K562 (cell line): ENCODE measurements around the gene TMEM39B. TPM values are rescaled to one million over a fixed set of nuclear protein-coding genes. Genes with fewer than 3 reads are reported as not detected.

ENCODE experiments used
- ATF4 ChIP-seq: fragments of 450-650 bp; formaldehyde crosslinking; IDR thresholded peaks from 2 replicates; pipeline ENCODE4 v1.4.0; 2022; ENCODE audit warnings: mild to moderate bottlenecking, moderate library complexity
- CEBPB ChIP-seq: fragments of 450-650 bp; IDR thresholded peaks from 2 replicates; pipeline ENCODE4 v1.6.1; 2016; ENCODE audit warnings: missing genetic modification characterization, missing compliant biosample characterization
- CEBPG ChIP-seq, 3 experiments: fragments of 200-800 bp in 1 of 3; sonication (Bioruptor generic) in 1 of 3; sonication (generic) in 1 of 3; formaldehyde crosslinking in 1 of 3; IDR thresholded peaks in 2 of 3; conservative IDR thresholded peaks in 1 of 3; 2 replicates each; pipeline versions ENCODE4 v1.6.1 to v1.8.0; 2016 to 2022; ENCODE audit warnings: missing compliant biosample characterization in 2 of 3, missing genetic modification characterization in 2 of 3, mild to moderate bottlenecking in 1 of 3, missing genetic modification reagents in 1 of 3
- ELF4 ChIP-seq: fragments of 450-650 bp; formaldehyde crosslinking; IDR thresholded peaks from 2 replicates; pipeline ENCODE4 v1.4.0; 2022; ENCODE audit warnings: missing genetic modification characterization
- EZH2 ChIP-seq: IDR thresholded peaks from 2 replicates; pipeline ENCODE4 v1.6.1; 2012; ENCODE audit warnings: low read depth, mild to moderate bottlenecking, inconsistent platforms, low read length, borderline replicate concordance
- FOXO4 ChIP-seq: fragments of 450-650 bp; formaldehyde crosslinking; IDR thresholded peaks from 2 replicates; pipeline ENCODE4 v1.4.0; 2020; ENCODE audit warnings: mild to moderate bottlenecking, moderate library complexity
- GATAD2B ChIP-seq: fragments of 450-650 bp; IDR thresholded peaks from 2 replicates; pipeline ENCODE4 v1.6.1; 2017; ENCODE audit warnings: mild to moderate bottlenecking, borderline replicate concordance
- GTF2F1 ChIP-seq: IDR thresholded peaks from 2 replicates; pipeline ENCODE4 v1.6.1; 2011; ENCODE audit warnings: low read depth, low read length, improper control_type of control experiment
- NR2C1 ChIP-seq, 2 experiments: fragments of 450-650 bp; IDR thresholded peaks; 2 replicates each; pipeline ENCODE4 v1.6.1; 2017; ENCODE audit warnings: mild to moderate bottlenecking in 2 of 2, antibody characterized with exemption in 1 of 2, inconsistent platforms in 1 of 2, missing compliant biosample characterization in 1 of 2, missing genetic modification characterization in 1 of 2
- PHTF2 ChIP-seq: fragments of 250-450 bp; sonication (Bioruptor Pico); IDR thresholded peaks from 2 replicates; pipeline ENCODE4 v1.5.0; 2021; ENCODE audit warnings: mild to moderate bottlenecking
- POLR2G ChIP-seq: fragments of 200-400 bp; formaldehyde crosslinking; IDR thresholded peaks from 2 replicates; pipeline ENCODE4 v1.6.1; 2017; ENCODE audit warnings: low read depth, mild to moderate bottlenecking, antibody characterized with exemption, low read length, moderate library complexity
- RBBP5 ChIP-seq: fragments of 200-600 bp; sonication (generic); IDR thresholded peaks from 2 replicates; pipeline ENCODE4 v1.6.1; 2012; ENCODE audit warnings: borderline replicate concordance, mild to moderate bottlenecking, low read length, control low read depth, inconsistent platforms; ENCODE audit not compliant: insufficient read depth, poor library complexity, severe bottlenecking
- RBM25 ChIP-seq: fragments of 200-400 bp; formaldehyde crosslinking; IDR thresholded peaks from 2 replicates; pipeline ENCODE4 v1.6.1; 2018; ENCODE audit warnings: low read length, low read depth, moderate library complexity; ENCODE audit not compliant: severe bottlenecking
- RCOR1 ChIP-seq, 2 experiments: IDR thresholded peaks; 2 replicates each; pipeline ENCODE4 v1.6.1; 2012; ENCODE audit warnings: low read depth in 2 of 2, low read length in 2 of 2, borderline replicate concordance in 1 of 2, improper control_type of control experiment in 1 of 2
- RFX7 ChIP-seq: fragments of 250-450 bp; sonication (Bioruptor Pico); IDR thresholded peaks from 2 replicates; pipeline ENCODE4 v1.5.1; 2021; ENCODE audit warnings: mild to moderate bottlenecking
- RNF2 ChIP-seq: sonication (generic); IDR thresholded peaks from 2 replicates; pipeline ENCODE4 v1.6.1; 2016
- SMARCC2 ChIP-seq: fragments of 450-650 bp; IDR thresholded peaks from 2 replicates; pipeline ENCODE4 v1.6.1; 2017; ENCODE audit warnings: antibody characterized with exemption, moderate library complexity, mild to moderate bottlenecking, low read depth
- SRSF7 ChIP-seq: fragments of 200-400 bp; formaldehyde crosslinking; optimal IDR thresholded peaks from 2 replicates; pipeline ENCODE3; 2017; ENCODE audit warnings: mild to moderate bottlenecking, low read depth, low read length
- SRSF9 ChIP-seq: fragments of 200-400 bp; formaldehyde crosslinking; IDR thresholded peaks from 2 replicates; pipeline ENCODE4 v1.6.1; 2017; ENCODE audit warnings: low read depth, low read length, borderline replicate concordance
- TGIF2 ChIP-seq: sonication (generic); formaldehyde crosslinking; IDR thresholded peaks from 2 replicates; pipeline ENCODE4 v1.8.1; 2022; ENCODE audit warnings: mild to moderate bottlenecking, missing genetic modification reagents, moderate library complexity
- THRAP3 ChIP-seq: fragments of 450-650 bp; IDR thresholded peaks from 2 replicates; pipeline ENCODE4 v1.6.1; 2016; ENCODE audit warnings: mild to moderate bottlenecking, inconsistent platforms, borderline replicate concordance
- ZBTB17 ChIP-seq: fragments of 450-650 bp; formaldehyde crosslinking; IDR thresholded peaks from 2 replicates; pipeline ENCODE4 v1.4.0; 2020; ENCODE audit warnings: mild to moderate bottlenecking
- ZKSCAN8 ChIP-seq: fragments of 200-800 bp; sonication (Bioruptor generic); IDR thresholded peaks from 2 replicates; pipeline ENCODE4 v1.6.1; 2016; ENCODE audit warnings: missing genetic modification characterization, missing compliant biosample characterization
- ZNF224 ChIP-seq: sonication (generic); formaldehyde crosslinking; IDR thresholded peaks from 2 replicates; pipeline ENCODE4 v1.8.0; 2022; ENCODE audit warnings: mild to moderate bottlenecking, missing genetic modification reagents
- ZNF232 ChIP-seq: sonication (generic); formaldehyde crosslinking; IDR thresholded peaks from 2 replicates; pipeline ENCODE4 v1.8.0; 2022; ENCODE audit warnings: mild to moderate bottlenecking, missing genetic modification reagents
- ZNF507 ChIP-seq: conservative IDR thresholded peaks from 2 replicates; pipeline ENCODE4 v1.6.1; 2017; ENCODE audit warnings: missing genetic modification characterization, missing compliant biosample characterization
- ZNF57 ChIP-seq: fragments of 450-650 bp; formaldehyde crosslinking; IDR thresholded peaks from 2 replicates; pipeline ENCODE4 v1.4.0; 2020; ENCODE audit warnings: mild to moderate bottlenecking, moderate library complexity
- polyA plus RNA-seq, 8 experiments: library from polyadenylated mRNA; depleted of rRNA in 4 of 8; stranded (reverse) in 5 of 8; unstranded in 3 of 8; fragments of >200 nt; fragmentation: Nextera tagmentation in 2 of 8; fragmentation: Illumina TruSeq in 1 of 8; extraction: Ambion mirVana in 2 of 8; extraction: Trizol in 1 of 8; gene quantifications; 2 replicates each; pipeline versions ENCODE4 v1.2.1 to v1.2.3, GENCODE V29; 2011 to 2014; ENCODE audit warnings: inconsistent platforms in 1 of 8, missing spikeins in 1 of 8
- total RNA-seq, 7 experiments: library from RNA; depleted of rRNA in 6 of 7; stranded (reverse); fragments of >200 nt in 6 of 7; fragmentation: Illumina TruSeq in 2 of 7; extraction: Trizol in 2 of 7; gene quantifications; 2 replicates each; pipeline versions ENCODE4 v1.2.1 to v1.2.3, GENCODE V29; 2011 to 2021; ENCODE audit warnings: low replicate concordance in 1 of 7

The TMEM39B gene
- total and polyA plus RNA-seq, 9 of the 15 experiments (the other 6 are each of a cell fraction or from before 2014, with no cell fraction given) = 0.92 to 28.5 (median 9.7) TPM

GRCh38 chr1:32072622-32073298, at the start of gene TMEM39B (continued):
- TF ChIP-seq ZNF507 (tag) (no peak), SMARCC2 (no peak), GTF2F1 (0 out of 2 replicates have a peak, but pooled peaks have one; percentile 81), RNF2 (peak; percentile 50; the same call in 1 of the 2 replicates), RCOR1 (IDR thresholded peaks at IDR 0.05; ENCODE audit: borderline replicate concordance in 1 of 2, low read depth in 2 of 2, low read length in 2 of 2) (0 out of 4 replicates have a peak, but pooled peaks of 1 of the 2 experiments have one; percentile 2), RBM25 (no peak), SRSF9 (no peak), ZNF232 (CRISPR knock-in tag) (no peak), ELF4 (no peak), ZKSCAN8 (CRISPR knock-in tag) (no peak), ATF4 (no peak), POLR2G (peak; percentile 98), CEBPG (CRISPR knock-in tag; IDR thresholded peaks at IDR 0.05) (no peak), CEBPG (tag; conservative IDR thresholded peaks at IDR 0.05 in 1 of 2, IDR thresholded peaks at IDR 0.05 in 1 of 2) (no peak), ZBTB17 (CRISPR knock-in tag) (no peak; the same call in none of the 2 replicates), PHTF2 (CRISPR knock-in tag) (no peak), EZH2 (no peak), CEBPB (tag) (no peak), NR2C1 (IDR thresholded peaks at IDR 0.05) (no peak), NR2C1 (tag; IDR thresholded peaks at IDR 0.05) (no peak), ZNF57 (no peak), RFX7 (no peak), TGIF2 (no peak), FOXO4 (no peak), GATAD2B (no peak), SRSF7 (no peak), RBBP5 (peak; percentile 96), ZNF224 (CRISPR knock-in tag) (no peak), THRAP3 (no peak)
